Globus pallidus (tissue), 1 donor: ENCODE measurements around the gene NDUFAF2.
A peak's percentile ranks its signal among the peaks of the same experiment; 100 is the strongest.
"Not testable (repeated sequence)": the region's sequence is repeated elsewhere in the genome, so short reads cannot be mapped to it uniquely, and the experiment has no call there.

Source experiments
- DNase-seq: peaks from one replicate; pipeline ENCODE4 v3.0.0-alpha.2; 2015; ENCODE audit warnings: low spot score

NDUFAF2 gene

GRCh38 chr5:61177716-61178115 lies 232.7 kb downstream of the NDUFAF2 start:
- DNase-seq, result peak; percentile 12

DNA sequence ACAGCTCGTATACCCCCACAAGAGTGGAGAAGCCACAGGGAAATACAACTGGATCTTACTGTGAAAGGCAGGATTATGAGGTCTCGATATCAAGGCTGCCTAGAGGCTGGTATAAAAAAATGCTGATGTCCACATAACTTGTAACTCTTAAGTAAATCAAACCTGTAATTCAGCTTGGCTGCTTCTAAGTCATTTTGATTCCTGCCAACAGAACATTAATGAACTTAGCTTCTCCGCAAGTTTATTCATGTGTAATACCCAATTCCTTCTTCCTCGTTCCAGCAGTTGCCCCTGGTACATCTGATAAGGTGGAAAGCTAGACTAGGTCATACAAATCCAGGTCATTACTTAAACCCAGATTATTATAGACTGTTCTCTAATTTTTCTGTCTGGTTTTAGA lies 233.7 kb downstream of the NDUFAF2 start:
- DNase-seq, result no peak

DNA sequence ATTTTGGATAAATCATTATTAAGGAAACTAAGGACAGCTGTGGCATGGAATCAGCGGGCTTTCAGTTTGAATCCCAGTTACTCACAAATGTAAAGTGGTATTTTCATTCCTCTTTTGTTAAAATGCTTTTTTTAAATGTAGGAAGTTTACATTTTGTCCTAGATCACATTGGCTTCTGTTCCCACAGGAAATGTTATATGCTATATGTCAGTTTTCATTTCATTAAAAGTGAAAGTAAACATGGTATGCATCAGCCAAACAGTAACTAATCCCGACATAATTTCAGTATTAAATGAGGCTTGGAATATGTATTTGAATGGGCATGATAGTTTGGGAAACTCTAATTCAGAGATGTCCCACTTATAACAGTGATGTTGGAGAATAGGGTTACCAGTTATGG lies 235.9 kb downstream of the NDUFAF2 start:
- no peak for DNase-seq

DNA sequence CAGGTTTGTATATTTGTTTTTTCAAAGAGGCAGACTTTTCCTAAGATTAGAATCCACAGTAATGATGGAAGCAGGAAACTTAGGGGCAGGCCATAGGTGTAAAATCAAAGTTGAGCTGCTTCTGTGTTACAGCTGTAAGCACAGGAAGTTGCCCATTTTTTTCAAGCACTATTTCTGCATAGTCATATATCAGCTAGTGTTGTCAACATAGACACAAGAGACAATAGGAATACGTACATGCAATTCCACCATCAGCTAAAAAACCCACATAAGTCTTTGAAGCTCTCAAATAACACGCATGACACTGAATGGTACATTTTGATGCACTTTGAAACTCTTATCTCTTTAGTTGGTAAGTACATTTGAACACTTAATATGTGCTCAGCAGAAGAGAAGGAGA lies 237.4 kb downstream of the NDUFAF2 start:
- no peak for DNase-seq

- DNase-seq, result no peak
Observed at GRCh38 chr5:61183538-61183937, 238.5 kb downstream of the NDUFAF2 start.

GRCh38 chr5:61184708-61185107 lies 239.7 kb downstream of the NDUFAF2 start:
- DNase-seq, result no peak

DNA sequence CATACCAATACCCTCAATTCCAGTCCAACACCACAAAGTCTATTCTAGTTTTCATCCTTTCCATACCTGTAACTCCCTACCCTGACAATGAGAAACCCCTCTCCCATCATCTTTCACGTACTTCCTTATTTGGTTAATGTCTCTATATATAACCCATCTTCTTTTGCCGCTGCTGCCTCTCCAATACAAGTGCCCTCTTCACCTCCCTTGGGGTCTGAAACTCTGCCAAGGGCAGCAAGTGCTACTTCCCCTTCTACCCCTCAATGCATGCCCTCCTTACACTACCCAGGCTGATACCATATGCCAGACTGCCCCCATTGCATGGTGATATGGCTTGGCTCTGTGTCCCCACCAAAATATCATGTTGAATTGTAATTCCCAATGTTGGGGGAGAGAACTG lies 241.6 kb downstream of the NDUFAF2 start:
- DNase-seq, result no peak

- not testable (repeated sequence) for DNase-seq
Observed at GRCh38 chr5:61187352-61187751, 242.3 kb downstream of the NDUFAF2 start.

DNA sequence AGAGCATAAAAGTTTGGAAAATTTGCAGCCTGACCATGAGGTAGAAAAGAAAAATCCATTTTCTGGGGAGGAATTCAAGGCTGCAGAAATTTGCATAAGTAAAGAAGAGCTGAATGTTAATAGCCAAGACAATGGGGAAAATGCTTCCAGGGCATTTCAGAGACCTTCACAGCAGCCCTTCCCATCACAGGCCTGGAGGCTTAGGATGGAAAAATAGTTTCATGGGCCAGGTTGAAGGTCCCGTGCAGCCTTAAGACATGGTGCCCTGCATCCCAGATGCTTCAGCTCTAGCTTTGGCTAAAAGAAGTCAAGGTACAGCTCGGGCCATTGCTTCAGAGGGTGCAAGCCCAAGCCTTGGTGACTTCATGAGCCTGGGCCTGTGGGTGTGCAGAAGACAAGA lies 242.8 kb downstream of the NDUFAF2 start:
- DNase-seq, result not testable (repeated sequence)

- DNase-seq, result no peak
Observed at GRCh38 chr5:61198606-61199005, 253.6 kb downstream of the NDUFAF2 start.

GRCh38 chr5:61200582-61201155 lies 255.7 kb downstream of the NDUFAF2 start:
- DNase-seq, result no peak

DNA sequence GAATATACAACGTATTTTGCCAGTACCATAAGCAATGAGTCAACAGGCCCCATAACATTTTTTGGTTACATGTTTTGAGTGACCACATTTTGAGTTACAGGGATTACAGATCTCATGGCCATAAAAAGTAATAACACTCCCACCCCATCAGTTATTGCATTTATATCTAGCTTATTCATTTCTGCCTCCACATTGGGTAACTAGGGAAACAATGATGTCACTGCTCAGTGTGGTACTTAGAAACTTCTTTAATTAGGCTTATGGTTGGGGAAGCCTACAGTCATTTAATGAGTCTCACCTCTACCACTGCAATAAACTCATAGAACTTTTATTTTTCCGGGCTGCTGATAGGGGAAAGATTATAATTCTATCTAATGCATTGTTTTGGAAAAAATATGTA lies 257.2 kb downstream of the NDUFAF2 start:
- DNase-seq, result no peak
